ENCODE data around the gene REELD1.

Gene REELD1

GRCh38 chr4:146271466-146271865, 57.1 kb downstream of the REELD1 start:
- no peak for DNase-seq

DNA sequence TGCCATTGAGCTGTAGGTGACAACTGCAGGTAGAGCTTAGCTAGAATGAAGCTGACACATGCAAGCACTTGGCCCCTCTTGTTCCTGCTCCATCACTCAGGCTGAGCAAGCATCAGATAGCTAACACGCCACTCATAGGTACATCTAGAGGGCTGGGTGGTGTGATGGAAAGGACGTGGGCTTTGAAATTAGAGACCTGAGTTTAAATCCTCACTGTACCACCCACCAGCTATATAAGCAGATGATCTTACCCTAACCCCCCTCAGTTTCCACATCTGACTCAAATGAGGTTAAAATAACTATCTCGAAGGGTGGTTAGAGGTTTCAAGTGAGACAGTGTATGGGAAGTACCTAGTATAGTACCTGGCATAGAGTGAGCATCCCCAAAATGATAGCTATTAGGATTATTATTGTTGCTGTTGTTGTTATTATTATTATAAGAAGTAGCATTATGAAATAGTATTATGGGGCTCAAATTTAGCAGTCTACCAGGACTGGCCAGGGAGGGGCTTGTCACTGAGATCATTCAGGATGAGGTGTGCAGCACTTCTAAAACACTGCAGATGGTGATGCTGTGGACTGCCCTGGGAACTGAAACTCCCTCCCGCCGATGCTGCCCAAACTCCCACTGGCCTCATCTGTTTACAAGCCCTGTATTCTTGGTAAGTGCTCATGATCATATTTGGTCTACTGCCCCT, 59.0 kb downstream of the REELD1 start:
- DNase-seq: no peak

GRCh38 chr4:146274774-146275173, 60.4 kb downstream of the REELD1 start:
- DNase-seq: no peak

DNA sequence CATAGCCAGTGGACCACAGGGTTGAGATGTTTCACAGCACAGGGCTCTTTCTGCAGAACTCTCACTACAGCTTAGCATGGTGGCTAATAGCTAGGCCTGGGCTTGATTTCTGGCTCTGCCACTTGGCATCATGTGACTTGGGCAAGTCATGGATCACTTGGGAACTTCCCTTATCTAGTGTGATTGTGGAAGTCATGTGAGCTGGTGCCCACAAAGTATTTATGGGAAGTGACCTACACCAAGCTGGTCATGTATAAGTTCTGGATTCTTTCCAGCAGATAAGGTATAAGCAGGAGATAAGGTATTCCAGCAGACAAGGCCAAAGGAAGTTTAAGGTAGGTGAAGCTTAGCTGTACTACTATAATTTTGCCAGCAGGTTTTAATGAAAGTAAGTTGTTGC, 61.0 kb downstream of the REELD1 start:
- no peak for DNase-seq

- no peak for DNase-seq
Observed at GRCh38 chr4:146278986-146279385, 64.6 kb downstream of the REELD1 start.

Measured in NCI-H774 (cell line).